Neural cell (in vitro differentiated cells): ENCODE measurements around the gene PFKFB3.
"Not testable (repeated sequence)": the region's sequence is repeated elsewhere in the genome, so short reads cannot be mapped to it uniquely, and the experiment has no call there.

ENCODE experiments used
- EP300 ChIP-seq: fragments of 450-650 bp; conservative IDR thresholded peaks from 2 replicates; pipeline ENCODE4 v1.6.1; 2014; ENCODE audit warnings: antibody characterized with exemption, mild to moderate bottlenecking, moderate library complexity; ENCODE audit not compliant: poor library complexity, severe bottlenecking
- EZH2 ChIP-seq: fragments of 200-600, 300-800 bp; shearing (Covaris generic), sonication (generic); IDR thresholded peaks from 2 replicates; pipeline ENCODE4 v1.6.1; 2014; ENCODE audit warnings: antibody characterized with exemption, low read length, borderline replicate concordance, mild to moderate bottlenecking; ENCODE audit not compliant: insufficient read depth, poor library complexity, severe bottlenecking
- POLR2AphosphoS5 ChIP-seq: IDR thresholded peaks from 2 replicates; pipeline ENCODE4 v1.6.1; 2012
- RAD21 ChIP-seq: fragments of 450-650 bp; conservative IDR thresholded peaks from 2 replicates; pipeline ENCODE4 v1.6.1; 2014; ENCODE audit warnings: antibody characterized with exemption, mild to moderate bottlenecking, moderate library complexity
- SMC3 ChIP-seq: fragments of 450-650 bp; conservative IDR thresholded peaks from 2 replicates; pipeline ENCODE4 v1.6.1; 2014; ENCODE audit warnings: antibody characterized with exemption, mild to moderate bottlenecking, moderate library complexity; ENCODE audit not compliant: poor library complexity
- TF ChIP-seq, protein P1 (sequence below): fragments of 450-650 bp; IDR thresholded peaks from 2 replicates; pipeline ENCODE4 v1.5.1; 2014; ENCODE audit warnings: antibody characterized with exemption, mild to moderate bottlenecking, moderate library complexity; ENCODE audit not compliant: poor library complexity, severe bottlenecking

- TF ChIP-seq, protein P1, sequence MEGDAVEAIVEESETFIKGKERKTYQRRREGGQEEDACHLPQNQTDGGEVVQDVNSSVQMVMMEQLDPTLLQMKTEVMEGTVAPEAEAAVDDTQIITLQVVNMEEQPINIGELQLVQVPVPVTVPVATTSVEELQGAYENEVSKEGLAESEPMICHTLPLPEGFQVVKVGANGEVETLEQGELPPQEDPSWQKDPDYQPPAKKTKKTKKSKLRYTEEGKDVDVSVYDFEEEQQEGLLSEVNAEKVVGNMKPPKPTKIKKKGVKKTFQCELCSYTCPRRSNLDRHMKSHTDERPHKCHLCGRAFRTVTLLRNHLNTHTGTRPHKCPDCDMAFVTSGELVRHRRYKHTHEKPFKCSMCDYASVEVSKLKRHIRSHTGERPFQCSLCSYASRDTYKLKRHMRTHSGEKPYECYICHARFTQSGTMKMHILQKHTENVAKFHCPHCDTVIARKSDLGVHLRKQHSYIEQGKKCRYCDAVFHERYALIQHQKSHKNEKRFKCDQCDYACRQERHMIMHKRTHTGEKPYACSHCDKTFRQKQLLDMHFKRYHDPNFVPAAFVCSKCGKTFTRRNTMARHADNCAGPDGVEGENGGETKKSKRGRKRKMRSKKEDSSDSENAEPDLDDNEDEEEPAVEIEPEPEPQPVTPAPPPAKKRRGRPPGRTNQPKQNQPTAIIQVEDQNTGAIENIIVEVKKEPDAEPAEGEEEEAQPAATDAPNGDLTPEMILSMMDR: not testable (repeated sequence)
- not testable (repeated sequence) for TF ChIP-seq RAD21, EZH2, SMC3, EP300, POLR2AphosphoS5
Measured at GRCh38 chr10:6165933-6166332, 36.8 kb upstream of the PFKFB3 start.
